Heart right ventricle (tissue), 16 donors: ENCODE results near the gene OPTC. TPM values are rescaled to one million over a fixed set of nuclear protein-coding genes. Genes with fewer than 3 reads are reported as not detected.
A peak's percentile ranks its signal among the peaks of the same experiment; 100 is the strongest.

Experiments used
- ATAC-seq, 8 donors: fragments of 200-7000 bp; cut with Tn5 transposase; one replicate each; pipeline ENCODE4 v1.9.1; 2020; ENCODE audit warnings: mild to moderate bottlenecking in 8 of 8, moderate library complexity in 8 of 8, moderate number of reproducible peaks in 1 of 8
- DNase-seq, 2 donors: peaks; one replicate each; pipeline ENCODE4 v3.0.0-alpha.2; 2020
- H3K27ac ChIP-seq, 10 donors: fragments of 200-600 bp; sonication (generic) in 2 of 10; one replicate each; pipeline versions ENCODE4 v1.5.0 to v1.8.0; 2020 to 2022; ENCODE audit warnings: mild to moderate bottlenecking in 3 of 10
- H3K27me3 ChIP-seq, 7 donors: fragments of 200-600 bp; one replicate each; pipeline ENCODE4 v1.8.0; 2021 to 2022; ENCODE audit warnings: mild to moderate bottlenecking in 2 of 7
- H3K36me3 ChIP-seq, 9 donors: fragments of 200-600 bp; sonication (generic) in 1 of 9; one replicate each; pipeline versions ENCODE4 v1.5.0 to v1.8.0; 2020 to 2022; ENCODE audit warnings: mild to moderate bottlenecking in 2 of 9
- H3K4me1 ChIP-seq, 9 donors: fragments of 200-600 bp; sonication (generic) in 1 of 9; one replicate each; pipeline versions ENCODE4 v1.5.0 to v1.8.0; 2020 to 2022; ENCODE audit warnings: mild to moderate bottlenecking in 4 of 9
- H3K4me3 ChIP-seq, 10 donors: fragments of 200-600 bp; sonication (generic) in 2 of 10; one replicate each; pipeline versions ENCODE4 v1.5.0 to v1.8.0; 2020 to 2022; ENCODE audit warnings: mild to moderate bottlenecking in 7 of 10, moderate library complexity in 2 of 10
- H3K9me3 ChIP-seq, 11 donors: fragments of 200-600 bp in 10 of 11; sonication (generic) in 2 of 11; one replicate each; pipeline versions ENCODE4 v1.5.0 to v1.8.0; 2013 to 2022; ENCODE audit warnings: mild to moderate bottlenecking in 2 of 11, control low read depth in 1 of 11, moderate library complexity in 1 of 11
- WGBS, 2 donors: extraction: QIAGEN DNeasy Blood & Tissue Kit; methylation state at CpG; one replicate each; pipeline ENCODE4 v1.1.7; 2013; ENCODE audit warnings: inconsistent platforms in 1 of 2; 5-methylcytosine and 5-hydroxymethylcytosine counted together
- intact Hi-C, 10 donors: fragments of 100-400 bp; cut with DNase I; formaldehyde crosslinking; loops; one replicate each; pipeline versions ENCODE4 v1.11.1 to v1.14.2; 2022
- polyA plus RNA-seq, 2 donors: library from polyadenylated mRNA; stranded (reverse); fragments of 200-250 nt; gene quantifications; one replicate each; pipeline ENCODE4 v1.2.3, GENCODE V29; 2013
- total RNA-seq, 10 donors: library from RNA; stranded (reverse); fragmentation: NEBNext Ultra II Directional in 3 of 10; extraction: Animal tissue kit (Norgen Biotek cat#: 25700) in 3 of 10; gene quantifications; one replicate each; pipeline versions ENCODE4 v1.2.1 to v1.2.4, GENCODE V29; 2021 to 2023
- TF ChIP-seq, protein P1 (sequence below), 9 donors: fragments of 200-600 bp; sonication (generic) in 2 of 9; IDR thresholded peaks; one replicate each; pipeline versions ENCODE4 v1.5.0 to v1.8.0; 2021 to 2022; ENCODE audit warnings: antibody characterized with exemption in 9 of 9, mild to moderate bottlenecking in 5 of 9, moderate library complexity in 1 of 9
- donor health status: Arrhythmogenic right ventricular cardiomyopathy.
- donor health status: ischemic (EF 13 %, LVEDD 7.1; RV severe dilation, severe dysfunction).
- donor health status: healthy with polysubstance abuse.
- donor health status: DM: no; HTN: yes; CAD: no.
- donor health status: DM: no; HTN: no; CAD: no.
- donor health status: ischemic (EF 25% LVEDD 6.9; RV normal size, moderate dysfunction).
- donor health status: ischemic (EF 25% LVEDD 5.7; RV mildly dilated, moderate dysfunction).
- donor health status: healthy.
- donor health status: DM: yes; HTN: yes; CAD: no.
- donor health status: Ischemic cardiomyopathy.
- donor health status: ischemic (EF 35%, LVEDD 5.7; RV mildly dilated, moderate dysfunction).
- donor health status: nonischemic (EF 11% LVEDD 7.7; RV severe dilation, severe dysfunction).
- donor health status: DM: yes; HTN: yes; CAD: no.
- donor health status: PGD.
- donor health status: ischemic (EF 29% LVEDD 5.4; RV normal size, mild dysfunction).
- donor health status: nonischemic (EF 23%, LVEDD 6.1; RV moderate dilation, normal function).

OPTC gene
- total and polyA plus RNA-seq, 12 donors = not detected

DNA sequence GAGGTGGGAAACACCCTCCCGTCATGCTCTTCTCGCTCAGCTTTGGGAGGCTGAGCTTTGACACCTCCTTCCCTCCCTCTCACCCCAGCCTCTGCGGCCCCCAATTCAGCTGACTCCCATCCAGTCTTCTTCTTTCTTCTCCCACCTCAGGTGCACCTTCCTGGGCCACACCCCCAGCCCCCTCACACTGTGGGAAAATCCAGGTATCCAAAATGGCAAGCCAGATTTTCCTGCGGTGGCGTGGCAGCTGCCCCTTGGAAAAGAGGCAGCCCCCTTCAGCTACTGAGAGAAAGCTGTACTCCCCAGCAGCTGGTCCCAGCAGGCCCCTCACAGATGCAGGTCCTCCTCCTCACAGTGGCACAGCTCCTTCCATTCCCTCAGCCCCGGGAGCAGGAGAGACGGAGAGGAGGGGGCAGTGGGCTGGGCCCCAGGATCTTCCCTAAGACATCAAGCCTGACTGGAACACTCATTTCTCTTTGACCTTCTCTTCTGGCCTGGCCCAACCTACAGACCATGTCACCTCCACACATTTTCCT, 61.6 kb downstream of the OPTC start:
- intact Hi-C loops = loop anchor here in 8 of 10 donors (1.0 to 5.0 kb wide), 8 partner anchors 37 to 74 kb away; partner anchors contain the start of gene ATP2B4 (in 2 of the 8)
- Histone ChIP-seq H3K36me3 (no peaks in the 10 kb centered on the region), H3K27me3 (no peaks in the 10 kb centered on the region), H3K4me1 (peaks cover 22 to 85% (median 48%) of the 10 kb centered on the region in 9 donors), H3K4me3 (peak overlapping the region in 9 of 10 donors; percentile 19 to 50 (median 36)), H3K27ac (peak overlapping the region; percentile 67 to 98 (median 91)), H3K9me3 (no peaks in the 10 kb centered on the region)
- ATAC-seq = peak in 1 of 8 donors; percentile 6
- TF ChIP-seq, protein P1, sequence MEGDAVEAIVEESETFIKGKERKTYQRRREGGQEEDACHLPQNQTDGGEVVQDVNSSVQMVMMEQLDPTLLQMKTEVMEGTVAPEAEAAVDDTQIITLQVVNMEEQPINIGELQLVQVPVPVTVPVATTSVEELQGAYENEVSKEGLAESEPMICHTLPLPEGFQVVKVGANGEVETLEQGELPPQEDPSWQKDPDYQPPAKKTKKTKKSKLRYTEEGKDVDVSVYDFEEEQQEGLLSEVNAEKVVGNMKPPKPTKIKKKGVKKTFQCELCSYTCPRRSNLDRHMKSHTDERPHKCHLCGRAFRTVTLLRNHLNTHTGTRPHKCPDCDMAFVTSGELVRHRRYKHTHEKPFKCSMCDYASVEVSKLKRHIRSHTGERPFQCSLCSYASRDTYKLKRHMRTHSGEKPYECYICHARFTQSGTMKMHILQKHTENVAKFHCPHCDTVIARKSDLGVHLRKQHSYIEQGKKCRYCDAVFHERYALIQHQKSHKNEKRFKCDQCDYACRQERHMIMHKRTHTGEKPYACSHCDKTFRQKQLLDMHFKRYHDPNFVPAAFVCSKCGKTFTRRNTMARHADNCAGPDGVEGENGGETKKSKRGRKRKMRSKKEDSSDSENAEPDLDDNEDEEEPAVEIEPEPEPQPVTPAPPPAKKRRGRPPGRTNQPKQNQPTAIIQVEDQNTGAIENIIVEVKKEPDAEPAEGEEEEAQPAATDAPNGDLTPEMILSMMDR (IDR thresholded peaks at IDR 0.05) = no peak
- 53 to 57% methylated on average over 7 of the region's 7 CpGs for WGBS, 2 donors
- no peak for DNase-seq

DNA sequence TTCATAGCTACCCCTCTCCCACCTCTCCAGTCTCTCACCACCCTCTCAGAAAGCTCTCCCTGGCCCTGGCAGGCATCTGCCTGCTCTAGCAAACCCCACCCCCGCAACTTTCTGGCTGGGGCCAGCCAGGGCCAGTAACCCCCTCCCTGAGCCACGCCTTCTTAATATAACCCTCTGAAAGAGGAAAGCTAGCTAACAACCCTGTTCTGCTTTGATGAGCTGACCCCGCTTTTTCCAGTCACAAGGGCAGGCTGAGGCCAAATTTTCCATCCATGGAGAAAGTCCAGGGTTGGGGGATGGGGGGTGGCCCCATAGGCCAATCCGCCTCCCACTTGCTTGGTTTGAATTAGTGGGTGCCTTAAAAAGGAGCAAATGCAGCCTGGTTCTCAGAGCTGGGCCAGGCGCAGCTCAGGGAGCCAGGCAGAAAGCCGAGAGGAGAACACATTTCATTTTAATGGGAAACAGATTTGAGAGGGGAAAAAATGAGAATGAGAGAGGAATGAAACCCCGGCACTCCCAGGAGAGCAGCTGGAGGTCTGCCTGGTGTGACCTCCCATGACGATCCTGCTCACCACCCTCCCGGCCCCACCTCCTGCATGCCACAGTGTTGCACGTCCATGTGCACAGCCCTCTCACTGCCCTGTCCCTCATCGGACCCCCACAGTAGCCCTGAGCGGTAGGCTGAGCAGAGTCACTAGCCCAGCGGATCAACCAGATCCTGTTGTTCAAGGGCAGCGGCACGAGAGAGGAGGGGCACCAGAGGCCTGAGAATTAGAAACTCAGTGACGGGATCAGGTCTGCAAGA, 62.3 kb downstream of the OPTC start:
- intact Hi-C loops = loop anchor here in 8 of 10 donors (2.0 to 5.0 kb wide), 6 partner anchors 36 to 71 kb away; partner anchors contain the start of gene ATP2B4 (in 2 of the 8)
- TF ChIP-seq, protein P1 (IDR thresholded peaks at IDR 0.05) = no peak
- WGBS, 2 donors = 29 to 41% methylated on average over 16 of the region's 16 CpGs
- no peaks in the 10 kb centered on the region for H3K9me3 ChIP-seq
- peak; percentile 64 to 84 (median 76) for ATAC-seq
- H3K4me1 ChIP-seq = peaks cover 22 to 89% (median 48%) of the 10 kb centered on the region in 9 donors
- peak overlapping the region; percentile 67 to 98 (median 91) for H3K27ac ChIP-seq
- H3K4me3 ChIP-seq = peak overlapping the region in 7 of 10 donors; percentile 19 to 50 (median 36)
- no peaks in the 10 kb centered on the region for H3K36me3 ChIP-seq
- DNase-seq = peak; percentile 69 to 80
- no peaks in the 10 kb centered on the region for H3K27me3 ChIP-seq

DNA sequence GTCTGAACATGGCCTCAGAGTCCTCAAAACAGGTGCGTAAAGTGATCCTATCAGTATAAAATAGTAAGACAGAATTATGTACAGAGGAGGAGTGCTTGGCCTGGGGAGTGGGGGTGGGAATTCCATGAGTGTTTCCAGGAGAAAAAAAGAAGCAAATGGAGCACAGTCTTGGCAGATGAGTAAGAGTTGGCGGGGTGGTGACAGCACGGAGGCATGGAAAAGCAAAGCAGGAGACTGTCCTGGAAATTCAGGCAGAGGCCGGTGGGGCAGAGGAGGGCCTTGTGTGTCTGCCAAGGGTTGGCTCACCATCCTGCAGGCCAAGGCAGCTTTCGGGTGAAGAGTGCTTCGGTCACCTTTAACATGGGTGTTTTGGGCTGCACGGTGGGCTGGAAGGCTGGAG, 63.4 kb downstream of the OPTC start:
- H3K36me3 ChIP-seq = no peaks in the 10 kb centered on the region
- H3K27ac ChIP-seq = peak overlapping the region; percentile 53 to 98 (median 91)
- DNase-seq (peak; percentile 71 to 77), ATAC-seq (peak; percentile 46 to 74 (median 64))
- no peaks in the 10 kb centered on the region for H3K9me3 ChIP-seq
- no peaks in the 10 kb centered on the region for H3K27me3 ChIP-seq
- H3K4me3 ChIP-seq = peak overlapping the region in 4 of 10 donors; percentile 25 to 49 (median 34)
- intact Hi-C loops = loop anchor here in 8 of 10 donors (2.0 to 5.0 kb wide), 6 partner anchors 35 to 70 kb away; partner anchors contain the start of gene ATP2B4 (in 2 of the 8)
- WGBS, 2 donors = 43 to 54% methylated on average over 7 of the region's 7 CpGs
- H3K4me1 ChIP-seq = peaks cover 22 to 79% (median 48%) of the 10 kb centered on the region in 9 donors
- TF ChIP-seq, protein P1 (IDR thresholded peaks at IDR 0.05) = no peak

DNA sequence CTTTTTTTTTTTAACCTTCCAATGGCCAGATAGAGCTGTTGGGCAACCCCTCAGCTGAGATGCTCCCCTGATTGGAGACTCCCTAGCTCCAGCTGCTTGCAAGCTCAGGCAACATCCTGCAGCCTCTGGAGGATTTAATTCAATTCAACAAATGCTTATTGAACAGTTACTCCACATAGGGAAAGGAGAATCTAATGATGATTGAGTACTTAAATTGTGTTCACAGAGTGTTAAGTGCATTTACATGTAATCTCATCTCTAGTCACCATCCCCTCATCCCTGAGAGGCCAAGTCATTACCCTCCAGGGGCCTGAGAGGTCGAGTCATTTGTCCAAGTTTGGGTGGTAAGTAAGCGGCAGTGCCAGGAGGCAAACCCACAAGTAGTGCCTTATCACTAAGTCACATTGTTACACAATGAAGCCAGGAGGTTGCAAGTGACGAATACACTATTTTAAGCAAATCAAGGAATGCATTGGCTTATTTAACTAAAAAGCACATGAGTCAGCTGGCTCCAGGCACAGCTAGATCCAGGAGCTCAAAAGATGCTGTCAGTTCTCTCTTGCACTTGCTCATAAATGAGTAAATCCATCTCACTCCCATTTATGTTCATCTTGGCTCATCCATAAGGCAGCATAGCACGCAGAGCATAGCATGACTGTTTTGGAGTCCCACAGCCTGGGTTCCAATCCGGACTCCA, 64.3 kb downstream of the OPTC start:
- WGBS, 2 donors = 20 to 41% methylated on average over 5 of the region's 5 CpGs
- Histone ChIP-seq H3K36me3 (no peaks in the 10 kb centered on the region), H3K4me3 (peak overlapping the region in 4 of 10 donors; percentile 14 to 18 (median 16)), H3K27ac (peak overlapping the region; percentile 53 to 98 (median 91)), H3K27me3 (no peaks in the 10 kb centered on the region), H3K4me1 (peaks cover 22 to 71% (median 48%) of the 10 kb centered on the region in 9 donors), H3K9me3 (no peaks in the 10 kb centered on the region)
- intact Hi-C loops = loop anchor here in 8 of 10 donors (2.0 to 5.0 kb wide), 5 partner anchors 34 to 69 kb away; partner anchors contain the start of gene ATP2B4 (in 1 of the 8)
- DNase-seq (peak; percentile 41 to 60), ATAC-seq (peak; percentile 35 to 71 (median 58))
- TF ChIP-seq, protein P1 (IDR thresholded peaks at IDR 0.05) = no peak
